Progenitor cell of endocrine pancreas (in vitro differentiated cells): ENCODE results near the gene WIPI1. TPM values are rescaled to one million over a fixed set of nuclear protein-coding genes. Genes with fewer than 3 reads are reported as not detected.

Source experiments
- DNase-seq: peaks from one replicate; pipeline ENCODE4 v3.0.0; 2021; ENCODE audit warnings: low spot score; ENCODE audit not compliant: unreplicated experiment
- H3K27ac Mint-ChIP-seq: 2 replicates; pipeline ENCODE4 v1.8.0; 2021; ENCODE audit warnings: mild to moderate bottlenecking, moderate library complexity, mixed read lengths
- H3K27me3 Mint-ChIP-seq: 2 replicates; pipeline ENCODE4 v1.8.0; 2021; ENCODE audit warnings: mixed read lengths
- H3K36me3 Mint-ChIP-seq: 2 replicates; pipeline ENCODE4 v1.8.0; 2022; ENCODE audit warnings: mixed read lengths; ENCODE audit not compliant: insufficient read depth
- H3K4me1 Mint-ChIP-seq: 2 replicates; pipeline ENCODE4 v1.8.0; 2021; ENCODE audit warnings: low read depth, mixed read lengths
- H3K4me3 Mint-ChIP-seq: 2 replicates; pipeline ENCODE4 v1.8.0; 2021; ENCODE audit warnings: low read depth, mild to moderate bottlenecking, moderate library complexity, mixed read lengths
- H3K9me3 Mint-ChIP-seq: 2 replicates; pipeline ENCODE4 v1.8.0; 2021; ENCODE audit warnings: low read depth, mixed read lengths
- CTCF ChIP-seq: fragments of 200-600 bp; sonication (generic); IDR thresholded peaks from one replicate; pipeline ENCODE4 v1.5.0; 2021; ENCODE audit warnings: antibody characterized with exemption, mild to moderate bottlenecking; ENCODE audit not compliant: unreplicated experiment
- total RNA-seq: library from RNA; stranded (reverse); gene quantifications from 2 replicates; pipeline ENCODE4 v1.2.1, GENCODE V29; 2021

WIPI1 gene
- total RNA-seq, 1 donor from 2014 or later, result 53.5 TPM

- peak overlapping the region; percentile 65 for H3K27ac Mint-ChIP-seq
- no peak for TF ChIP-seq CTCF
- H3K27me3 Mint-ChIP-seq, result peaks cover 3% of the 10 kb centered on the region
- H3K4me1 Mint-ChIP-seq, result peaks cover 19% of the 10 kb centered on the region
- peaks cover 7% of the 10 kb centered on the region for H3K36me3 Mint-ChIP-seq
- peaks cover 11% of the 10 kb centered on the region for H3K9me3 Mint-ChIP-seq
- DNase-seq, result no peak
- no peak overlapping the region for H3K4me3 Mint-ChIP-seq
Observed at GRCh38 chr17:68482576-68483041, 25.3 kb upstream of the WIPI1 start.

DNA sequence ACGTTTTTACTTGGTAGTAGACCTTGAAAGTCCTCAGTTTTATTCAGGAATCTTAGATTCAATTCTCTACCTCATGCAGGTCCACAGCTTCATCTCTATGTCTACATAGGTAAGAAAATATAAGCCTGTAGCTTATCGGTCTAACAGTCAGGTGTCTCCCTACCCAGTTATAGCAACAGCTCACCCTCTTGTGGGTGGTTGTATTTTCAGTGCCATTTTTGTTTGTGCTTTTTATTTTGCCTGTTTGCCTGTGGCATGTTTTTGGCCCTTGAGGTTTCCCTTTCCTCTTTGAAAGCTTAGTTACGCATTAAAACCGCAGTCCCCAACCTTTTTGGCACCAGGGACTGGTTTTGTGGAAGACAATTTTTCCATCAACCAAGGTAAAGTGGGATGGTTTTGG lies 23.6 kb upstream of the WIPI1 start:
- TF ChIP-seq CTCF, result no peak
- no peak for DNase-seq
- peaks cover 7% of the 10 kb centered on the region for H3K36me3 Mint-ChIP-seq
- peaks cover 16% of the 10 kb centered on the region for H3K9me3 Mint-ChIP-seq
- no peak overlapping the region for H3K27ac Mint-ChIP-seq
- peaks cover 19% of the 10 kb centered on the region for H3K4me1 Mint-ChIP-seq
- H3K27me3 Mint-ChIP-seq, result peaks cover 3% of the 10 kb centered on the region
- no peak overlapping the region for H3K4me3 Mint-ChIP-seq

- Mint-ChIP-seq H3K27me3 (no peaks in the 10 kb centered on the region), H3K4me1 (peaks cover 6% of the 10 kb centered on the region), H3K36me3 (peaks cover 3% of the 10 kb centered on the region), H3K4me3 (no peak overlapping the region), H3K27ac (no peak overlapping the region), H3K9me3 (peaks cover 18% of the 10 kb centered on the region)
- TF ChIP-seq CTCF, result no peak
- no peak for DNase-seq
Observed at GRCh38 chr17:68470961-68471360, 13.7 kb upstream of the WIPI1 start.

DNA sequence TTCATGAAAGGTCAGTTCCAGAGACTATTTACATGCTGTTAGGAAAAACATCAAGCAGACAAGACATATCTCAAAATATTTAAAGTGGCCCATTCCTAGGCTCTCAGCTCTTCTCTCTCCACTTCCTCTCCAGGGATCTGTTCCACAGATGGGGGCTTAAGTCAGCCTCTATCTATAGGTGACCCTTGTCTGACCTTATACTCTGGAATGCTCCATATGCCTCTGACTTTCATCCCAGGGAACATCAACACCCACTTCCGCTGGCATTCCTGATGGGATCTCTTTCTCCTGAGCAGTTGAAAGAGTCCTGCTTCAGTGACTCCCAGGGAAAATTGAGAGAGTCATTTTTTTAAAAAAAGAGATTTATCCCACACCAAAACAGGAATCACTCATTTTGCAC lies 11.5 kb upstream of the WIPI1 start:
- DNase-seq, result no peak
- Mint-ChIP-seq H3K4me3 (no peak overlapping the region), H3K4me1 (peaks cover 3% of the 10 kb centered on the region), H3K27me3 (no peaks in the 10 kb centered on the region), H3K9me3 (peaks cover 18% of the 10 kb centered on the region), H3K36me3 (peaks cover 3% of the 10 kb centered on the region), H3K27ac (no peak overlapping the region)
- no peak for TF ChIP-seq CTCF

DNA sequence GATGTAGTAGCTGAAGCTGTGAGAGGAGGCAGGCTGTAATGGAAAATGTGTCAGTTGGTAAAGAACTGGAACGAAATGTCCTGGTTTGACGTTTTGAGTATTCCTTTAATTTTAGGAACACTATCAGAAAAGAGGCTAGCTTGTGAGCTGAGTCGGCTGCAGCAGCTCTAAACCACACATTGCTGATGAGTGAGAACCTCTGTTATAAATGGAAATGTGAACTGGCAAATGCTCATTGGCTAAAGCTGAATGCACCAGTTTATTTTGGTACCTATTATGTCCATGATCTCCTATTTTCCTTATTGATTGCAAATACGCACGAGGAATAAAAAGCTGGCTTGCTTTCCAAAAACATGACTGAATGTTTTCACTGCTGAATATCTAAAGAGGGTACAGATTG lies 11.0 kb upstream of the WIPI1 start:
- TF ChIP-seq CTCF, result no peak
- H3K36me3 Mint-ChIP-seq, result peaks cover 3% of the 10 kb centered on the region
- no peak overlapping the region for H3K4me3 Mint-ChIP-seq
- DNase-seq, result no peak
- H3K27ac Mint-ChIP-seq, result no peak overlapping the region
- H3K27me3 Mint-ChIP-seq, result no peaks in the 10 kb centered on the region
- peaks cover 18% of the 10 kb centered on the region for H3K9me3 Mint-ChIP-seq
- H3K4me1 Mint-ChIP-seq, result peaks cover 5% of the 10 kb centered on the region
